ENCODE measurements around the gene C4orf51.
"Not testable (repeated sequence)": the region's sequence is repeated elsewhere in the genome, so short reads cannot be mapped to it uniquely, and the experiment has no call there.

C4orf51 gene

GRCh38 chr4:145679991-145680455, at the start of gene C4orf51:
TSS of gene C4orf51 (plus strand) at chr4:145680146. CDS start at chr4:145680204, 58 bp downstream.
- DNase-seq (ENCODE audit: low read depth) = no peak

- DNase-seq (ENCODE audit: low read depth) = no peak
These were observed 44.8 kb upstream of the C4orf51 start for GRCh38 chr4:145635117-145635516.

GRCh38 chr4:145635630-145636029, 44.3 kb upstream of the C4orf51 start:
- no peak for DNase-seq (ENCODE audit: low read depth)

GRCh38 chr4:145639186-145639698, 40.7 kb upstream of the C4orf51 start:
- DNase-seq (ENCODE audit: low read depth) = no peak

GRCh38 chr4:145640236-145640635, 39.7 kb upstream of the C4orf51 start:
- not testable (repeated sequence) for DNase-seq (ENCODE audit: low read depth)

- DNase-seq (ENCODE audit: low read depth) = no peak
These were observed 36.7 kb upstream of the C4orf51 start for GRCh38 chr4:145643295-145643694.

GRCh38 chr4:145644699-145645098, 35.2 kb upstream of the C4orf51 start:
- DNase-seq (ENCODE audit: low read depth) = no peak

- DNase-seq (ENCODE audit: low read depth) = no peak
These were observed 23.8 kb upstream of the C4orf51 start for GRCh38 chr4:145656156-145656555.

GRCh38 chr4:145660064-145660463, 19.9 kb upstream of the C4orf51 start:
- DNase-seq (ENCODE audit: low read depth) = no peak

- DNase-seq (ENCODE audit: low read depth) = no peak
These were observed 16.8 kb upstream of the C4orf51 start for GRCh38 chr4:145663194-145663593.

GRCh38 chr4:145665773-145666172, 14.2 kb upstream of the C4orf51 start:
- DNase-seq (ENCODE audit: low read depth) = no peak

- no peak for DNase-seq (ENCODE audit: low read depth)
These were observed 9.5 kb upstream of the C4orf51 start for GRCh38 chr4:145670422-145670821.

- no peak for DNase-seq (ENCODE audit: low read depth)
These were observed 426 bp upstream of the C4orf51 start for GRCh38 chr4:145679520-145679919.

GRCh38 chr4:145680902-145681301, 956 bp downstream of the C4orf51 start:
- DNase-seq (ENCODE audit: low read depth) = no peak

GRCh38 chr4:145681518-145681917, 1.6 kb downstream of the C4orf51 start:
- DNase-seq (ENCODE audit: low read depth) = no peak

- no peak for DNase-seq (ENCODE audit: low read depth)
These were observed 2.0 kb downstream of the C4orf51 start for GRCh38 chr4:145681956-145682355.

GRCh38 chr4:145686991-145687390, 7.0 kb downstream of the C4orf51 start:
- DNase-seq (ENCODE audit: low read depth) = no peak

- DNase-seq (ENCODE audit: low read depth) = no peak
These were observed 10.7 kb downstream of the C4orf51 start for GRCh38 chr4:145690610-145691009.

- DNase-seq (ENCODE audit: low read depth) = not testable (repeated sequence)
These were observed 11.5 kb downstream of the C4orf51 start for GRCh38 chr4:145691416-145691815.

- DNase-seq (ENCODE audit: low read depth) = no peak
These were observed 15.0 kb downstream of the C4orf51 start for GRCh38 chr4:145694929-145695328.

- DNase-seq (ENCODE audit: low read depth) = no peak
These were observed 17.4 kb downstream of the C4orf51 start for GRCh38 chr4:145697332-145697731.

GRCh38 chr4:145698507-145698906, 18.6 kb downstream of the C4orf51 start:
- no peak for DNase-seq (ENCODE audit: low read depth)

GRCh38 chr4:145703850-145704497, 24.0 kb downstream of the C4orf51 start:
- no peak for DNase-seq (ENCODE audit: low read depth)

- DNase-seq (ENCODE audit: low read depth) = no peak
These were observed 29.4 kb downstream of the C4orf51 start for GRCh38 chr4:145709336-145709735.

Data from activated T-cell treated with anti-CD3 and anti-CD28 coated beads for 24 hours (primary cell).